EL (cell line): ENCODE data around the gene QRFP.
A peak's percentile ranks its signal among the peaks of the same experiment; 100 is the strongest.

ENCODE experiments used
- DNase-seq: peaks from one replicate; pipeline ENCODE4 v3.0.0-alpha.2; 2016

Gene QRFP

GRCh38 chr9:130847306-130848217, 49.0 kb downstream of the QRFP start:
- DNase-seq = peak; percentile 98

- peak; percentile 93 for DNase-seq
Measured at GRCh38 chr9:130846487-130847305, 49.9 kb downstream of the QRFP start.

- DNase-seq = peak; percentile 86
Measured at GRCh38 chr9:130845901-130846481, 50.6 kb downstream of the QRFP start.

GRCh38 chr9:130845254-130845653, 51.4 kb downstream of the QRFP start:
- peak; percentile 29 for DNase-seq

GRCh38 chr9:130844044-130844451, 52.6 kb downstream of the QRFP start:
- no peak for DNase-seq

GRCh38 chr9:130843049-130843908, 53.3 kb downstream of the QRFP start:
- no peak for DNase-seq
